ENCODE data around the gene TFF3. TPM values are rescaled to one million over a fixed set of nuclear protein-coding genes. Genes with fewer than 3 reads are reported as not detected.

Gene TFF3
- total and polyA plus RNA-seq, 10 of the 15 experiments (the other 5 are each of a cell fraction or from before 2014, with no cell fraction given) = not detected

DNA sequence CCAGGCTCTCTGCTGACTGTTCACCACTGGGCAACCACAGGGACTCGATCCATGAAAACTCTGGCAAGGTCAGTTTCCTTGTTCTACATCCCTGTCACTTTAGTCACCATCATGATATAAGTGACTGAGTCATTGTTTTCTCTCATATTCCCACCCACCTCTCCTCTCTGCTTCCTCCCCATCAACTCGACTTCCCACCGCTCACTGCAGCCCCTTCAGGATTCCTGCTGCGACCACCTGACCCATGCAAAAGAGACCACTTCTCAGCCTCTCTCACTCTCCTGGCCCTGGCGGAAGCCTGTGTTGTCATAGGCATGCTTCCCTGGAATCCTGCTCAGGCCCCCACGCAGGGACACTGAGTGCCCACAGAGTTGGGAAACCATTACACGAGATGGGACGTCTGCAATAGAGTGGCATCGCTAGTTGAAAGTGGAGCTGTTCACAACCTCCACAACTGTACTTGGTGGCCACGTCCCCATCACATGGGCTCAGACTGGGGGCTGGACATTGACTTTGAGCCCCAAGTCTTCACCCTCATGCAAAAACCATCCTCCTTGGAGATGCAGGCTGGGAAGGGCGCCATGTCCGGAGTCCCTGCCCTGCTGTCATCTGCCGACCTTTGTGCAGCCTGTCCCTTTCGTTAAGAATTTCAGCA, 37.4 kb upstream of the TFF3 start:
- DNase-seq (ENCODE audit: low read depth, low spot score) (no peak), FAIRE-seq (no peak), ATAC-seq (no peak)
- CTCF ChIA-PET = no interaction called here
- Histone ChIP-seq H4K20me1 (ENCODE audit: control insufficient read depth, insufficient read depth) (no peaks in the 10 kb centered on the region), H3K4me3 (no peak overlapping the region), H3K27me3 (replicated peaks in 1 of 2; ENCODE audit: control insufficient read depth in 2 of 2, insufficient read depth in 2 of 2, low read length in 1 of 2) (no peaks in the 10 kb centered on the region), H3K9ac (ENCODE audit: control insufficient read depth, insufficient read depth, low read length) (no peak overlapping the region), H3K4me1 (ENCODE audit: control insufficient read depth, insufficient read depth, low read length) (no peaks in the 10 kb centered on the region), H3K4me2 (ENCODE audit: control insufficient read depth, insufficient read depth) (no peak overlapping the region), H3K9me3 (replicated peaks; ENCODE audit: control insufficient read depth, insufficient read depth, low read length) (peaks cover 15% of the 10 kb centered on the region; the same call in 2 of the 3 replicates), H3K79me2 (ENCODE audit: control insufficient read depth, insufficient read depth, low read length) (no peaks in the 10 kb centered on the region), H3K36me3 (ENCODE audit: control insufficient read depth in 2 of 2, insufficient read depth in 2 of 2, low read length in 1 of 2) (no peaks in the 10 kb centered on the region), H2AFZ (ENCODE audit: control insufficient read depth, low read depth, low read length) (no peak overlapping the region), H3K27ac (ENCODE audit: control insufficient read depth, insufficient read depth) (no peak overlapping the region)
- POLR2A ChIA-PET = no interaction called here
- no TSS peak for BruUV-seq (replicated peaks)
- SMC1A ChIA-PET (ENCODE audit: uncharacterized antibody, unreplicated experiment) = no interaction called here
- 61% methylated on average over 14 of the region's 14 CpGs for WGBS (ENCODE audit: insufficient coverage, insufficient replicate concordance, low lambda C conversion rate, missing lambda C conversion rate)
- RAD21 ChIA-PET (ENCODE audit: unreplicated experiment) = no interaction called here
- intact Hi-C loops (cut with micrococcal nuclease; ENCODE audit: unreplicated experiment) (no loop called here), in situ Hi-C loops (cut with MboI) (no loop called here)
- TF ChIP-seq, protein P1, sequence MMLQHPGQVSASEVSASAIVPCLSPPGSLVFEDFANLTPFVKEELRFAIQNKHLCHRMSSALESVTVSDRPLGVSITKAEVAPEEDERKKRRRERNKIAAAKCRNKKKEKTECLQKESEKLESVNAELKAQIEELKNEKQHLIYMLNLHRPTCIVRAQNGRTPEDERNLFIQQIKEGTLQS (IDR thresholded peaks at IDR 0.05; ENCODE audit: borderline replicate concordance, extremely low read depth, low read depth, low read length) = no peak
- TF ChIP-seq, protein P2, sequence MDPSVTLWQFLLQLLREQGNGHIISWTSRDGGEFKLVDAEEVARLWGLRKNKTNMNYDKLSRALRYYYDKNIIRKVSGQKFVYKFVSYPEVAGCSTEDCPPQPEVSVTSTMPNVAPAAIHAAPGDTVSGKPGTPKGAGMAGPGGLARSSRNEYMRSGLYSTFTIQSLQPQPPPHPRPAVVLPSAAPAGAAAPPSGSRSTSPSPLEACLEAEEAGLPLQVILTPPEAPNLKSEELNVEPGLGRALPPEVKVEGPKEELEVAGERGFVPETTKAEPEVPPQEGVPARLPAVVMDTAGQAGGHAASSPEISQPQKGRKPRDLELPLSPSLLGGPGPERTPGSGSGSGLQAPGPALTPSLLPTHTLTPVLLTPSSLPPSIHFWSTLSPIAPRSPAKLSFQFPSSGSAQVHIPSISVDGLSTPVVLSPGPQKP (IDR thresholded peaks at IDR 0.05; ENCODE audit: low read depth, low read length) = no peak
- no peak for TF ChIP-seq ZNF24 (IDR thresholded peaks at IDR 0.05)
- TF ChIP-seq ESRRA (IDR thresholded peaks at IDR 0.05; ENCODE audit: low read length) = no peak
- TF ChIP-seq, protein P3, sequence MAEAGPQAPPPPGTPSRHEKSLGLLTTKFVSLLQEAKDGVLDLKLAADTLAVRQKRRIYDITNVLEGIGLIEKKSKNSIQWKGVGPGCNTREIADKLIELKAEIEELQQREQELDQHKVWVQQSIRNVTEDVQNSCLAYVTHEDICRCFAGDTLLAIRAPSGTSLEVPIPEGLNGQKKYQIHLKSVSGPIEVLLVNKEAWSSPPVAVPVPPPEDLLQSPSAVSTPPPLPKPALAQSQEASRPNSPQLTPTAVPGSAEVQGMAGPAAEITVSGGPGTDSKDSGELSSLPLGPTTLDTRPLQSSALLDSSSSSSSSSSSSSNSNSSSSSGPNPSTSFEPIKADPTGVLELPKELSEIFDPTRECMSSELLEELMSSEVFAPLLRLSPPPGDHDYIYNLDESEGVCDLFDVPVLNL (IDR thresholded peaks at IDR 0.05; ENCODE audit: low read depth, low read length) = no peak
- no peak for TF ChIP-seq GATAD2B (conservative IDR thresholded peaks at IDR 0.05; ENCODE audit: low read depth)
- TF ChIP-seq, protein P4, sequence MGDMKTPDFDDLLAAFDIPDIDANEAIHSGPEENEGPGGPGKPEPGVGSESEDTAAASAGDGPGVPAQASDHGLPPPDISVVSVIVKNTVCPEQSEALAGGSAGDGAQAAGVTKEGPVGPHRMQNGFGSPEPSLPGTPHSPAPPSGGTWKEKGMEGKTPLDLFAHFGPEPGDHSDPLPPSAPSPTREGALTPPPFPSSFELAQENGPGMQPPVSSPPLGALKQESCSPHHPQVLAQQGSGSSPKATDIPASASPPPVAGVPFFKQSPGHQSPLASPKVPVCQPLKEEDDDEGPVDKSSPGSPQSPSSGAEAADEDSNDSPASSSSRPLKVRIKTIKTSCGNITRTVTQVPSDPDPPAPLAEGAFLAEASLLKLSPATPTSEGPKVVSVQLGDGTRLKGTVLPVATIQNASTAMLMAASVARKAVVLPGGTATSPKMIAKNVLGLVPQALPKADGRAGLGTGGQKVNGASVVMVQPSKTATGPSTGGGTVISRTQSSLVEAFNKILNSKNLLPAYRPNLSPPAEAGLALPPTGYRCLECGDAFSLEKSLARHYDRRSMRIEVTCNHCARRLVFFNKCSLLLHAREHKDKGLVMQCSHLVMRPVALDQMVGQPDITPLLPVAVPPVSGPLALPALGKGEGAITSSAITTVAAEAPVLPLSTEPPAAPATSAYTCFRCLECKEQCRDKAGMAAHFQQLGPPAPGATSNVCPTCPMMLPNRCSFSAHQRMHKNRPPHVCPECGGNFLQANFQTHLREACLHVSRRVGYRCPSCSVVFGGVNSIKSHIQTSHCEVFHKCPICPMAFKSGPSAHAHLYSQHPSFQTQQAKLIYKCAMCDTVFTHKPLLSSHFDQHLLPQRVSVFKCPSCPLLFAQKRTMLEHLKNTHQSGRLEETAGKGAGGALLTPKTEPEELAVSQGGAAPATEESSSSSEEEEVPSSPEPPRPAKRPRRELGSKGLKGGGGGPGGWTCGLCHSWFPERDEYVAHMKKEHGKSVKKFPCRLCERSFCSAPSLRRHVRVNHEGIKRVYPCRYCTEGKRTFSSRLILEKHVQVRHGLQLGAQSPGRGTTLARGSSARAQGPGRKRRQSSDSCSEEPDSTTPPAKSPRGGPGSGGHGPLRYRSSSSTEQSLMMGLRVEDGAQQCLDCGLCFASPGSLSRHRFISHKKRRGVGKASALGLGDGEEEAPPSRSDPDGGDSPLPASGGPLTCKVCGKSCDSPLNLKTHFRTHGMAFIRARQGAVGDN (IDR thresholded peaks at IDR 0.05) = no peak
- TF ChIP-seq, protein P5, sequence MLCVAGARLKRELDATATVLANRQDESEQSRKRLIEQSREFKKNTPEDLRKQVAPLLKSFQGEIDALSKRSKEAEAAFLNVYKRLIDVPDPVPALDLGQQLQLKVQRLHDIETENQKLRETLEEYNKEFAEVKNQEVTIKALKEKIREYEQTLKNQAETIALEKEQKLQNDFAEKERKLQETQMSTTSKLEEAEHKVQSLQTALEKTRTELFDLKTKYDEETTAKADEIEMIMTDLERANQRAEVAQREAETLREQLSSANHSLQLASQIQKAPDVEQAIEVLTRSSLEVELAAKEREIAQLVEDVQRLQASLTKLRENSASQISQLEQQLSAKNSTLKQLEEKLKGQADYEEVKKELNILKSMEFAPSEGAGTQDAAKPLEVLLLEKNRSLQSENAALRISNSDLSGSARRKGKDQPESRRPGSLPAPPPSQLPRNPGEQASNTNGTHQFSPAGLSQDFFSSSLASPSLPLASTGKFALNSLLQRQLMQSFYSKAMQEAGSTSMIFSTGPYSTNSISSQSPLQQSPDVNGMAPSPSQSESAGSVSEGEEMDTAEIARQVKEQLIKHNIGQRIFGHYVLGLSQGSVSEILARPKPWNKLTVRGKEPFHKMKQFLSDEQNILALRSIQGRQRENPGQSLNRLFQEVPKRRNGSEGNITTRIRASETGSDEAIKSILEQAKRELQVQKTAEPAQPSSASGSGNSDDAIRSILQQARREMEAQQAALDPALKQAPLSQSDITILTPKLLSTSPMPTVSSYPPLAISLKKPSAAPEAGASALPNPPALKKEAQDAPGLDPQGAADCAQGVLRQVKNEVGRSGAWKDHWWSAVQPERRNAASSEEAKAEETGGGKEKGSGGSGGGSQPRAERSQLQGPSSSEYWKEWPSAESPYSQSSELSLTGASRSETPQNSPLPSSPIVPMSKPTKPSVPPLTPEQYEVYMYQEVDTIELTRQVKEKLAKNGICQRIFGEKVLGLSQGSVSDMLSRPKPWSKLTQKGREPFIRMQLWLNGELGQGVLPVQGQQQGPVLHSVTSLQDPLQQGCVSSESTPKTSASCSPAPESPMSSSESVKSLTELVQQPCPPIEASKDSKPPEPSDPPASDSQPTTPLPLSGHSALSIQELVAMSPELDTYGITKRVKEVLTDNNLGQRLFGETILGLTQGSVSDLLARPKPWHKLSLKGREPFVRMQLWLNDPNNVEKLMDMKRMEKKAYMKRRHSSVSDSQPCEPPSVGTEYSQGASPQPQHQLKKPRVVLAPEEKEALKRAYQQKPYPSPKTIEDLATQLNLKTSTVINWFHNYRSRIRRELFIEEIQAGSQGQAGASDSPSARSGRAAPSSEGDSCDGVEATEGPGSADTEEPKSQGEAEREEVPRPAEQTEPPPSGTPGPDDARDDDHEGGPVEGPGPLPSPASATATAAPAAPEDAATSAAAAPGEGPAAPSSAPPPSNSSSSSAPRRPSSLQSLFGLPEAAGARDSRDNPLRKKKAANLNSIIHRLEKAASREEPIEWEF (IDR thresholded peaks at IDR 0.05; ENCODE audit: insufficient replicate concordance, low read depth, low read length) = no peak
- TF ChIP-seq BRCA1 (IDR thresholded peaks at IDR 0.05; ENCODE audit: low read depth, low read length) = no peak
- TF ChIP-seq MYB (IDR thresholded peaks at IDR 0.05; ENCODE audit: borderline replicate concordance, low read depth, low read length) = no peak
- TF ChIP-seq SREBF2 (IDR thresholded peaks at IDR 0.05; ENCODE audit: low read length) = no peak
- no peak for TF ChIP-seq RBBP5 (conservative IDR thresholded peaks at IDR 0.05)

All from GM12878 (cell line).